WTC11 (cell line): ENCODE data around the gene GPR108. TPM values are rescaled to one million over a fixed set of nuclear protein-coding genes. Genes with fewer than 3 reads are reported as not detected.

Experiments used
- ATAC-seq: fragments of 200-7000 bp; cut with Tn5 transposase; 2 replicates; pipeline ENCODE4 v1.10.0; 2021; ENCODE audit warnings: mild to moderate bottlenecking, moderate library complexity
- CTCF ChIA-PET: fragments of 300-600 bp; sonication (Branson Sonifier 250); formaldehyde crosslinking; loops from one replicate; lab custom pipeline; 2021; ENCODE audit warnings: antibody characterized with exemption; lab: Charles Lee
- POLR2A ChIA-PET: fragments of 350-600 bp; sonication (Branson Sonifier 250); formaldehyde crosslinking; loops from one replicate; lab custom pipeline; 2021; ENCODE audit warnings: antibody characterized with exemption; lab: Charles Lee
- DNase-seq: peaks from one replicate; pipeline ENCODE4 v3.0.0; 2021; ENCODE audit warnings: low spot score
- H3K27ac Mint-ChIP-seq: 2 replicates; pipeline ENCODE4 v1.8.0; 2021; ENCODE audit warnings: mixed read lengths
- H3K27me3 Mint-ChIP-seq: 2 replicates; pipeline ENCODE4 v1.8.0; 2021; ENCODE audit warnings: low read depth, mild to moderate bottlenecking, moderate library complexity, mixed read lengths
- H3K36me3 Mint-ChIP-seq: 2 replicates; pipeline ENCODE4 v1.8.0; 2021; ENCODE audit warnings: mixed read lengths
- H3K4me1 Mint-ChIP-seq: 2 replicates; pipeline ENCODE4 v1.8.0; 2022; ENCODE audit warnings: mixed read lengths
- H3K4me3 Mint-ChIP-seq: 2 replicates; pipeline ENCODE4 v1.8.0; 2021; ENCODE audit warnings: mild to moderate bottlenecking, moderate library complexity, mixed read lengths
- H3K9me3 Mint-ChIP-seq: 2 replicates; pipeline ENCODE4 v1.8.0; 2021; ENCODE audit warnings: mixed read lengths
- ATF1 ChIP-seq: sonication (generic); formaldehyde crosslinking; IDR thresholded peaks from 2 replicates; pipeline ENCODE4 v1.8.1; 2023; ENCODE audit warnings: mild to moderate bottlenecking, moderate library complexity, missing genetic modification reagents
- ATF6 ChIP-seq: sonication (generic); formaldehyde crosslinking; IDR thresholded peaks from 2 replicates; pipeline ENCODE4 v1.8.1; 2023; ENCODE audit warnings: mild to moderate bottlenecking, missing genetic modification reagents
- ESRRA ChIP-seq: sonication (generic); formaldehyde crosslinking; IDR thresholded peaks from 2 replicates; pipeline ENCODE4 v1.8.1; 2022; ENCODE audit warnings: mild to moderate bottlenecking, missing genetic modification reagents, borderline replicate concordance
- GRHL2 ChIP-seq: fragments of 250-450 bp; sonication (Bioruptor Pico); IDR thresholded peaks from 2 replicates; pipeline ENCODE4 v1.8.0; 2022; ENCODE audit warnings: mild to moderate bottlenecking, moderate library complexity; ENCODE audit not compliant: insufficient replicate concordance, severe bottlenecking
- HMGA2 ChIP-seq: fragments of 250-450 bp; sonication (Bioruptor Pico); IDR thresholded peaks from 2 replicates; pipeline ENCODE4 v1.4.0; 2021; ENCODE audit warnings: mild to moderate bottlenecking, moderate library complexity
- NFYB ChIP-seq: sonication (generic); formaldehyde crosslinking; conservative IDR thresholded peaks from 2 replicates; pipeline ENCODE4 v1.8.0; 2022; ENCODE audit warnings: low read depth, missing genetic modification reagents
- NR2C2 ChIP-seq: sonication (generic); formaldehyde crosslinking; IDR thresholded peaks from 2 replicates; pipeline ENCODE4 v1.8.0; 2022; ENCODE audit warnings: mild to moderate bottlenecking, missing genetic modification reagents
- SMAD3 ChIP-seq: sonication (generic); formaldehyde crosslinking; IDR thresholded peaks from 2 replicates; pipeline ENCODE4 v1.8.0; 2022; ENCODE audit warnings: missing genetic modification reagents, mild to moderate bottlenecking, borderline replicate concordance
- TP53 ChIP-seq: sonication (generic); formaldehyde crosslinking; IDR thresholded peaks from 2 replicates; pipeline ENCODE4 v1.8.1; 2023; ENCODE audit warnings: mild to moderate bottlenecking, missing genetic modification reagents
- ZNF219 ChIP-seq: sonication (generic); formaldehyde crosslinking; IDR thresholded peaks from 2 replicates; pipeline ENCODE4 v1.8.0; 2023; ENCODE audit warnings: missing genetic modification reagents, mild to moderate bottlenecking, borderline replicate concordance
- ZNF425 ChIP-seq: fragments of 250-450 bp; sonication (Bioruptor Pico); conservative IDR thresholded peaks from 2 replicates; pipeline ENCODE4 v1.9.0; 2021; ENCODE audit warnings: mild to moderate bottlenecking
- total RNA-seq: library from RNA; stranded (reverse); gene quantifications from 3 replicates; pipeline ENCODE4 v1.2.3, GENCODE V29; 2021
- TF ChIP-seq, protein P1 (sequence below): sonication (generic); formaldehyde crosslinking; IDR thresholded peaks from 2 replicates; pipeline ENCODE4 v1.8.1; 2023; ENCODE audit warnings: mild to moderate bottlenecking, moderate library complexity, missing genetic modification reagents
- TF ChIP-seq, protein P2 (sequence below): fragments of 250-450 bp; sonication (Bioruptor Pico); IDR thresholded peaks from 2 replicates; pipeline ENCODE4 v1.9.0; 2021; ENCODE audit warnings: moderate library complexity, mild to moderate bottlenecking, inconsistent platforms, borderline replicate concordance
- TF ChIP-seq, protein P3 (sequence below): sonication (generic); formaldehyde crosslinking; conservative IDR thresholded peaks from 2 replicates; pipeline ENCODE4 v1.8.1; 2022; ENCODE audit warnings: mild to moderate bottlenecking, missing genetic modification reagents
- TF ChIP-seq, protein P4 (sequence below): sonication (generic); formaldehyde crosslinking; IDR thresholded peaks from 2 replicates; pipeline ENCODE4 v1.8.0; 2022; ENCODE audit warnings: mild to moderate bottlenecking, missing genetic modification reagents
- TF ChIP-seq, protein P5 (sequence below): sonication (generic); formaldehyde crosslinking; IDR thresholded peaks from 2 replicates; pipeline ENCODE4 v1.8.0; 2022; ENCODE audit warnings: missing genetic modification reagents

Gene GPR108
- total RNA-seq, 1 experiment from 2014 or later: 48.7 TPM

GRCh38 chr19:6705931-6706632 lies 31.3 kb downstream of the GPR108 start (continued):
- TF ChIP-seq, protein P1, sequence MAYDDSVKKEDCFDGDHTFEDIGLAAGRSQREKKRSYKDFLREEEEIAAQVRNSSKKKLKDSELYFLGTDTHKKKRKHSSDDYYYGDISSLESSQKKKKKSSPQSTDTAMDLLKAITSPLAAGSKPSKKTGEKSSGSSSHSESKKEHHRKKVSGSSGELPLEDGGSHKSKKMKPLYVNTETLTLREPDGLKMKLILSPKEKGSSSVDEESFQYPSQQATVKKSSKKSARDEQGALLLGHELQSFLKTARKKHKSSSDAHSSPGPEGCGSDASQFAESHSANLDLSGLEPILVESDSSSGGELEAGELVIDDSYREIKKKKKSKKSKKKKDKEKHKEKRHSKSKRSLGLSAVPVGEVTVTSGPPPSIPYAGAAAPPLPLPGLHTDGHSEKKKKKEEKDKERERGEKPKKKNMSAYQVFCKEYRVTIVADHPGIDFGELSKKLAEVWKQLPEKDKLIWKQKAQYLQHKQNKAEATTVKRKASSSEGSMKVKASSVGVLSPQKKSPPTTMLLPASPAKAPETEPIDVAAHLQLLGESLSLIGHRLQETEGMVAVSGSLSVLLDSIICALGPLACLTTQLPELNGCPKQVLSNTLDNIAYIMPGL (CRISPR knock-in tag): no peak
- TF ChIP-seq TP53 (CRISPR knock-in tag) (no peak), ZNF425 (CRISPR knock-in tag) (no peak)

DNA sequence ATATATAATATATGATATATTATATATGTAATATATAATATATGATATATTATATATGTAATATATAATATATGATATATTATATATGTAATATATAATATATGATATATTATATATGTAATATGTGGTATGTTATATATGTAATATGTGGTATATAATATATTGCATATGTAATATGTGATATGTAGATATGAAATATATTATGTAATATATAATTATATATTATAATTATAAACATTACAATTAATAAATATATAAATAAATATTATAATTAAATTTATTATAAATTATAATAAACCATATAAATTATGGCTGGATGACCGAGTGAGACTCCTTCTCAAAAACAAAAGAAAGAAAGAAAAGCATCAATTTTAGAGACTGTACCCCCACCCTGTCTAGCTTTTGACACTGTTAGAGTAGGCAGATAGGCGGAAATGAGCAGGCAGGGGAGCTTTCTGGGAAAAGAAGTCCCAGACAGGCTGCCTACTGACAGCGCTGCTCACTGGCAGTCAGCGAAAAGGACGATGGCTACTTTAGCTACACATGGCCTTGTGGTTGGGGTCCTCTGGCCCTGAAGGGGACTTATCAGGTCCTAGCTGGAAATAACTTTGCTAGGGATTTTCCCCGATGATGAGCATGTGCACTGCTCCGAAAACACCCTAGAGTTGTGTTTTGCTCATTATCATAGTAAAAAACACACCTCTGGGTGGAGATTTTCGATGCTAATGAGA lies 36.6 kb downstream of the GPR108 start:
- H3K27ac Mint-ChIP-seq: no peak overlapping the region
- TF ChIP-seq NFYB (CRISPR knock-in tag): no peak
- TF ChIP-seq HMGA2 (CRISPR knock-in tag): peak; percentile 65; the same call in 1 of the 2 replicates
- TF ChIP-seq, protein P2, sequence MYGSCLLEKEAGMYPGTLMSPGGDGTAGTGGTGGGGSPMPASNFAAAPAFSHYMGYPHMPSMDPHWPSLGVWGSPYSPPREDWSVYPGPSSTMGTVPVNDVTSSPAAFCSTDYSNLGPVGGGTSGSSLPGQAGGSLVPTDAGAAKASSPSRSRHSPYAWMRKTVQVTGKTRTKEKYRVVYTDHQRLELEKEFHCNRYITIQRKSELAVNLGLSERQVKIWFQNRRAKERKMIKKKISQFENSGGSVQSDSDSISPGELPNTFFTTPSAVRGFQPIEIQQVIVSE: no peak
- TF ChIP-seq, protein P3, sequence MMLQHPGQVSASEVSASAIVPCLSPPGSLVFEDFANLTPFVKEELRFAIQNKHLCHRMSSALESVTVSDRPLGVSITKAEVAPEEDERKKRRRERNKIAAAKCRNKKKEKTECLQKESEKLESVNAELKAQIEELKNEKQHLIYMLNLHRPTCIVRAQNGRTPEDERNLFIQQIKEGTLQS (CRISPR knock-in tag): no peak
- no peak for TF ChIP-seq ATF1 (CRISPR knock-in tag)
- TF ChIP-seq, protein P4, sequence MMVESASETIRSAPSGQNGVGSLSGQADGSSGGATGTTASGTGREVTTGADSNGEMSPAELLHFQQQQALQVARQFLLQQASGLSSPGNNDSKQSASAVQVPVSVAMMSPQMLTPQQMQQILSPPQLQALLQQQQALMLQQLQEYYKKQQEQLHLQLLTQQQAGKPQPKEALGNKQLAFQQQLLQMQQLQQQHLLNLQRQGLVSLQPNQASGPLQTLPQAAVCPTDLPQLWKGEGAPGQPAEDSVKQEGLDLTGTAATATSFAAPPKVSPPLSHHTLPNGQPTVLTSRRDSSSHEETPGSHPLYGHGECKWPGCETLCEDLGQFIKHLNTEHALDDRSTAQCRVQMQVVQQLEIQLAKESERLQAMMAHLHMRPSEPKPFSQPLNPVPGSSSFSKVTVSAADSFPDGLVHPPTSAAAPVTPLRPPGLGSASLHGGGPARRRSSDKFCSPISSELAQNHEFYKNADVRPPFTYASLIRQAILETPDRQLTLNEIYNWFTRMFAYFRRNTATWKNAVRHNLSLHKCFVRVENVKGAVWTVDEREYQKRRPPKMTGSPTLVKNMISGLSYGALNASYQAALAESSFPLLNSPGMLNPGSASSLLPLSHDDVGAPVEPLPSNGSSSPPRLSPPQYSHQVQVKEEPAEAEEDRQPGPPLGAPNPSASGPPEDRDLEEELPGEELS (CRISPR knock-in tag): no peak
- 0 out of 2 replicates have a peak, but pooled peaks cover 4% of the 10 kb centered on the region for H3K9me3 Mint-ChIP-seq
- ATAC-seq: no peak
- H3K27me3 Mint-ChIP-seq: no peaks in the 10 kb centered on the region; the same call in 1 of the 2 replicates
- H3K4me1 Mint-ChIP-seq: no peaks in the 10 kb centered on the region
- H3K36me3 Mint-ChIP-seq: 0 out of 2 replicates have a peak, but pooled peaks cover 5% of the 10 kb centered on the region
- ChIA-PET CTCF (interaction anchor here (0.5 kb wide), 1 partner anchor 165 kb away, joined by 3 read pairs; no protein-coding TSS in a partner anchor), POLR2A (no interaction called here)
- no peak overlapping the region for H3K4me3 Mint-ChIP-seq
- no peak for DNase-seq

DNA sequence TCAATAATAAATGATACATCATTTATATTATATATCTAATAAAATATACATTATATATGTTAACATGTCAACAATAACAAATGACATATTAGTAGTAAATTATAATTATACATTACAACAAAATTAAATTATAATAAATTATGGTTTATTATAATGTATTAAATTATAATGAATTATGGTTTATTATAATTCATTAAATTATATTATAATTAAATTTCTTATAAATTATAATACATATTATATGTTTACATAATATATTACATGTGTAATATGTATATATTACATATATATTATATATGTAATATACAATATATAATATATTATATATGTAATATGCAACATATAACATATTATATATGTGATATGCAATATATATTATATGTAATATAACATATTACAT lies 37.4 kb downstream of the GPR108 start:
- no peak for ATAC-seq
- 0 out of 2 replicates have a peak, but pooled peaks cover 5% of the 10 kb centered on the region for H3K36me3 Mint-ChIP-seq
- DNase-seq: no peak
- H3K4me1 Mint-ChIP-seq: no peaks in the 10 kb centered on the region
- H3K27me3 Mint-ChIP-seq: no peaks in the 10 kb centered on the region; the same call in 1 of the 2 replicates
- peaks cover 7% of the 10 kb centered on the region; the same call in 1 of the 2 replicates for H3K9me3 Mint-ChIP-seq
- POLR2A ChIA-PET: no interaction called here
- H3K27ac Mint-ChIP-seq: no peak overlapping the region
- no peak overlapping the region for H3K4me3 Mint-ChIP-seq
- CTCF ChIA-PET: no interaction called here
- TF ChIP-seq TP53 (CRISPR knock-in tag) (no peak), NR2C2 (CRISPR knock-in tag) (no peak), HMGA2 (CRISPR knock-in tag) (no peak), ZNF219 (no peak), ATF6 (CRISPR knock-in tag) (no peak), SMAD3 (CRISPR knock-in tag) (no peak), GRHL2 (CRISPR knock-in tag) (no peak), ESRRA (no peak)
- TF ChIP-seq, protein P5, sequence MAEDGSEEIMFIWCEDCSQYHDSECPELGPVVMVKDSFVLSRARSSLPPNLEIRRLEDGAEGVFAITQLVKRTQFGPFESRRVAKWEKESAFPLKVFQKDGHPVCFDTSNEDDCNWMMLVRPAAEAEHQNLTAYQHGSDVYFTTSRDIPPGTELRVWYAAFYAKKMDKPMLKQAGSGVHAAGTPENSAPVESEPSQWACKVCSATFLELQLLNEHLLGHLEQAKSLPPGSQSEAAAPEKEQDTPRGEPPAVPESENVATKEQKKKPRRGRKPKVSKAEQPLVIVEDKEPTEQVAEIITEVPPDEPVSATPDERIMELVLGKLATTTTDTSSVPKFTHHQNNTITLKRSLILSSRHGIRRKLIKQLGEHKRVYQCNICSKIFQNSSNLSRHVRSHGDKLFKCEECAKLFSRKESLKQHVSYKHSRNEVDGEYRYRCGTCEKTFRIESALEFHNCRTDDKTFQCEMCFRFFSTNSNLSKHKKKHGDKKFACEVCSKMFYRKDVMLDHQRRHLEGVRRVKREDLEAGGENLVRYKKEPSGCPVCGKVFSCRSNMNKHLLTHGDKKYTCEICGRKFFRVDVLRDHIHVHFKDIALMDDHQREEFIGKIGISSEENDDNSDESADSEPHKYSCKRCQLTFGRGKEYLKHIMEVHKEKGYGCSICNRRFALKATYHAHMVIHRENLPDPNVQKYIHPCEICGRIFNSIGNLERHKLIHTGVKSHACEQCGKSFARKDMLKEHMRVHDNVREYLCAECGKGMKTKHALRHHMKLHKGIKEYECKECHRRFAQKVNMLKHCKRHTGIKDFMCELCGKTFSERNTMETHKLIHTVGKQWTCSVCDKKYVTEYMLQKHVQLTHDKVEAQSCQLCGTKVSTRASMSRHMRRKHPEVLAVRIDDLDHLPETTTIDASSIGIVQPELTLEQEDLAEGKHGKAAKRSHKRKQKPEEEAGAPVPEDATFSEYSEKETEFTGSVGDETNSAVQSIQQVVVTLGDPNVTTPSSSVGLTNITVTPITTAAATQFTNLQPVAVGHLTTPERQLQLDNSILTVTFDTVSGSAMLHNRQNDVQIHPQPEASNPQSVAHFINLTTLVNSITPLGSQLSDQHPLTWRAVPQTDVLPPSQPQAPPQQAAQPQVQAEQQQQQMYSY (CRISPR knock-in tag): no peak
- TF ChIP-seq, protein P3 (CRISPR knock-in tag): no peak
